Activated T-helper 2 cell treated with anti-CD3 and anti-CD28 coated beads, Interferon-gamma antibody, Interleukin-2, Interleukin-4, amounts not matched to agents 10 μg/mL and 5 μg/mL and 100 μg/mL, durations not matched to agents 14 hours and 24 hours and 36 hours (primary cell): ENCODE measurements around the gene PUSL1. TPM values are rescaled to one million over a fixed set of nuclear protein-coding genes. Genes with fewer than 3 reads are reported as not detected.

Experiments used
- DNase-seq: peaks from one replicate; pipeline ENCODE4 v3.0.0; 2021; ENCODE audit warnings: low spot score
- H3K27ac Mint-ChIP-seq: one replicate; pipeline ENCODE4 v1.8.0; 2021; ENCODE audit warnings: mixed read lengths
- H3K27me3 Mint-ChIP-seq: one replicate; pipeline ENCODE4 v1.8.0; 2021; ENCODE audit warnings: low read depth, mixed read lengths
- H3K36me3 Mint-ChIP-seq: one replicate; pipeline ENCODE4 v1.8.0; 2021; ENCODE audit warnings: low read depth, mixed read lengths
- H3K4me1 Mint-ChIP-seq: one replicate; pipeline ENCODE4 v1.8.0; 2021; ENCODE audit warnings: low read depth, mixed read lengths
- H3K4me3 Mint-ChIP-seq: one replicate; pipeline ENCODE4 v1.8.0; 2021; ENCODE audit warnings: low read depth, mild to moderate bottlenecking, moderate library complexity, mixed read lengths
- H3K9me3 Mint-ChIP-seq: one replicate; pipeline ENCODE4 v1.8.0; 2021; ENCODE audit warnings: mixed read lengths
- intact Hi-C: fragments of 100-400 bp; cut with micrococcal nuclease; formaldehyde crosslinking; loops from one replicate; pipeline ENCODE4 v1.15.1; 2023
- total RNA-seq: library from RNA; stranded (reverse); gene quantifications from 2 replicates; pipeline ENCODE4 v1.2.3, GENCODE V29; 2022

Gene PUSL1
- total RNA-seq, 1 donor from 2014 or later: 31.8 TPM

GRCh38 chr1:1329304-1330210, 21.2 kb downstream of the PUSL1 start:
- intact Hi-C loops: no loop called here
- no peak for DNase-seq
- no peak overlapping the region for H3K4me3 Mint-ChIP-seq
- H3K4me1 Mint-ChIP-seq: peaks cover 7% of the 10 kb centered on the region
- H3K27me3 Mint-ChIP-seq: no peaks in the 10 kb centered on the region
- peaks cover 8% of the 10 kb centered on the region for H3K36me3 Mint-ChIP-seq
- no peaks in the 10 kb centered on the region for H3K9me3 Mint-ChIP-seq
- no peak overlapping the region for H3K27ac Mint-ChIP-seq

GRCh38 chr1:1330366-1331067, 22.1 kb downstream of the PUSL1 start:
- intact Hi-C loops: no loop called here
- H3K27ac Mint-ChIP-seq: no peak overlapping the region
- H3K4me1 Mint-ChIP-seq: peaks cover 3% of the 10 kb centered on the region
- H3K9me3 Mint-ChIP-seq: no peaks in the 10 kb centered on the region
- H3K27me3 Mint-ChIP-seq: no peaks in the 10 kb centered on the region
- no peak for DNase-seq
- H3K36me3 Mint-ChIP-seq: peaks cover 11% of the 10 kb centered on the region
- no peak overlapping the region for H3K4me3 Mint-ChIP-seq

DNA sequence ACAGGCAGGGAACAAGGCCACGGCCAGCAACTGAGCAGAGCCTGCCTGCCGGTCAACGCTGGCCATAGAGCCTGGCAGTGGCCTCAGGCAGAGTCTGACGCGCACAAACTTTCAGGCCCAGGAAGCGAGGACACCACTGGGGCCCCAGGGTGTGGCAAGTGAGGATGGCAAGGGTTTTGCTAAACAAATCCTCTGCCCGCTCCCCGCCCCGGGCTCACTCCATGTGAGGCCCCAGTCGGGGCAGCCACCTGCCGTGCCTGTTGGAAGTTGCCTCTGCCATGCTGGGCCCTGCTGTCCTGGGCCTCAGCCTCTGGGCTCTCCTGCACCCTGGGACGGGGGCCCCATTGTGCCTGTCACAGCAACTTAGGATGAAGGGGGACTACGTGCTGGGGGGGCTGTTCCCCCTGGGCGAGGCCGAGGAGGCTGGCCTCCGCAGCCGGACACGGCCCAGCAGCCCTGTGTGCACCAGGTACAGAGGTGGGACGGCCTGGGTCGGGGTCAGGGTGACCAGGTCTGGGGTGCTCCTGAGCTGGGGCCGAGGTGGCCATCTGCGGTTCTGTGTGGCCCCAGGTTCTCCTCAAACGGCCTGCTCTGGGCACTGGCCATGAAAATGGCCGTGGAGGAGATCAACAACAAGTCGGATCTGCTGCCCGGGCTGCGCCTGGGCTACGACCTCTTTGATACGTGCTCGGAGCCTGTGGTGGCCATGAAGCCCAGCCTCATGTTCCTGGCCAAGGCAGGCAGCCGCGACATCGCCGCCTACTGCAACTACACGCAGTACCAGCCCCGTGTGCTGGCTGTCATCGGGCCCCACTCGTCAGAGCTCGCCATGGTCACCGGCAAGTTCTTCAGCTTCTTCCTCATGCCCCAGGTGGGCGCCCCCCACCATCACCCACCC, 22.9 kb downstream of the PUSL1 start, which contains the start of gene TAS1R3:
Gene TAS1R3, plus strand, starts transcription at position 213 of the 898 bp plus-strand sequence. Its CDS starts 66 bp downstream, at position 279.
- no peaks in the 10 kb centered on the region for H3K27me3 Mint-ChIP-seq
- H3K4me3 Mint-ChIP-seq: no peak within 1 kb of the TSS
- H3K9me3 Mint-ChIP-seq: no peaks in the 10 kb centered on the region
- H3K36me3 Mint-ChIP-seq: peaks cover 11% of the 10 kb centered on the region
- no peak for DNase-seq
- H3K27ac Mint-ChIP-seq: no peak within 1 kb of the TSS
- no peaks in the 10 kb centered on the region for H3K4me1 Mint-ChIP-seq
- intact Hi-C loops: no loop called here

GRCh38 chr1:1332031-1332755, 23.8 kb downstream of the PUSL1 start:
- Mint-ChIP-seq H3K27me3 (no peaks in the 10 kb centered on the region), H3K9me3 (no peaks in the 10 kb centered on the region), H3K27ac (no peak overlapping the region), H3K4me3 (no peak overlapping the region), H3K4me1 (no peaks in the 10 kb centered on the region), H3K36me3 (peaks cover 11% of the 10 kb centered on the region)
- DNase-seq: no peak
- intact Hi-C loops: no loop called here

DNA sequence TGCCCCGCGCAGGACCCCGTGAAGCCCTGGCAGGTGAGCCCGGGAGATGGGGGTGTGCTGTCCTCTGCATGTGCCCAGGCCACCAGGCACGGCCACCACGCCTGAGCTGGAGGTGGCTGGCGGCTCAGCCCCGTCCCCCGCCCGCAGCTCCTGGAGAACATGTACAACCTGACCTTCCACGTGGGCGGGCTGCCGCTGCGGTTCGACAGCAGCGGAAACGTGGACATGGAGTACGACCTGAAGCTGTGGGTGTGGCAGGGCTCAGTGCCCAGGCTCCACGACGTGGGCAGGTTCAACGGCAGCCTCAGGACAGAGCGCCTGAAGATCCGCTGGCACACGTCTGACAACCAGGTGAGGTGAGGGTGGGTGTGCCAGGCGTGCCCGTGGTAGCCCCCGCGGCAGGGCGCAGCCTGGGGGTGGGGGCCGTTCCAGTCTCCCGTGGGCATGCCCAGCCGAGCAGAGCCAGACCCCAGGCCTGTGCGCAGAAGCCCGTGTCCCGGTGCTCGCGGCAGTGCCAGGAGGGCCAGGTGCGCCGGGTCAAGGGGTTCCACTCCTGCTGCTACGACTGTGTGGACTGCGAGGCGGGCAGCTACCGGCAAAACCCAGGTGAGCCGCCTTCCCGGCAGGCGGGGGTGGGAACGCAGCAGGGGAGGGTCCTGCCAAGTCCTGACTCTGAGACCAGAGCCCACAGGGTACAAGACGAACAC, 24.5 kb downstream of the PUSL1 start:
- Mint-ChIP-seq H3K4me3 (no peak overlapping the region), H3K36me3 (peaks cover 8% of the 10 kb centered on the region), H3K9me3 (no peaks in the 10 kb centered on the region), H3K27me3 (no peaks in the 10 kb centered on the region), H3K4me1 (no peaks in the 10 kb centered on the region), H3K27ac (no peak overlapping the region)
- DNase-seq: no peak
- intact Hi-C loops: no loop called here

- Mint-ChIP-seq H3K27me3 (no peaks in the 10 kb centered on the region), H3K4me1 (no peaks in the 10 kb centered on the region), H3K36me3 (peaks cover 14% of the 10 kb centered on the region), H3K27ac (no peak overlapping the region), H3K4me3 (no peak overlapping the region), H3K9me3 (no peaks in the 10 kb centered on the region)
- no peak for DNase-seq
- intact Hi-C loops: no loop called here
These were observed 25.3 kb downstream of the PUSL1 start for GRCh38 chr1:1333551-1334241.

- Mint-ChIP-seq H3K27ac (no peak overlapping the region), H3K36me3 (peaks cover 16% of the 10 kb centered on the region), H3K9me3 (no peaks in the 10 kb centered on the region), H3K4me1 (no peaks in the 10 kb centered on the region), H3K4me3 (no peak overlapping the region), H3K27me3 (no peaks in the 10 kb centered on the region)
- no peak for DNase-seq
- intact Hi-C loops: no loop called here
These were observed 26.4 kb downstream of the PUSL1 start for GRCh38 chr1:1334835-1335234.

- intact Hi-C loops: no loop called here
- Mint-ChIP-seq H3K27me3 (no peaks in the 10 kb centered on the region), H3K4me3 (no peak overlapping the region), H3K36me3 (peaks cover 14% of the 10 kb centered on the region), H3K4me1 (no peaks in the 10 kb centered on the region), H3K9me3 (no peaks in the 10 kb centered on the region), H3K27ac (no peak overlapping the region)
- DNase-seq: no peak
These were observed 26.9 kb downstream of the PUSL1 start for GRCh38 chr1:1335283-1335682.

DNA sequence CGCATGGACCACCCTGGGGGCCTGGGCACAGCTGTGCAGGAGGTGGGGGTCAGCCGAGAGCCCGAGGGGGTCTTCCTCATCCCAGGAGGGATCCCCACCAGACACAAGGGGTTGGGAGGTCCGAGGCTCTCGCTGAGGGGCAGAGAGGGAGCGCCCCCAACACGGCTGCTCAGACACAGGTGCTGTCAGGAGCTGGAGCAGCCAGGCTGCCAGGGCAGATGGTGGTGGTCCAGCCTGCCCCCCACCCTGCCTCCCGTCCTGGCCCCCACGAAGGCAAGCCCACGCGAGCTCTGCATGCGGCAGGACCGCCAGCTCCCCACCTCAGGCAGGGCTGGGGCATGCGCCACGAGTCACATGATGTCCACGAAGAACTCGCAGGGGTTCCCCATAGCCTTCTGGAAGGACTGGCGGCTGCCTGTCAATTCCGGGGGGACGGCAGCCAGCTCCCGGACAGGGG, 27.4 kb downstream of the PUSL1 start:
- Mint-ChIP-seq H3K36me3 (peaks cover 19% of the 10 kb centered on the region), H3K9me3 (no peaks in the 10 kb centered on the region), H3K4me1 (no peaks in the 10 kb centered on the region), H3K27ac (no peak overlapping the region), H3K27me3 (no peaks in the 10 kb centered on the region), H3K4me3 (no peak overlapping the region)
- intact Hi-C loops: no loop called here
- DNase-seq: no peak

- Mint-ChIP-seq H3K27ac (no peak overlapping the region), H3K4me1 (no peaks in the 10 kb centered on the region), H3K9me3 (no peaks in the 10 kb centered on the region), H3K36me3 (peaks cover 25% of the 10 kb centered on the region), H3K4me3 (no peak overlapping the region), H3K27me3 (no peaks in the 10 kb centered on the region)
- DNase-seq: no peak
- intact Hi-C loops: no loop called here
These were observed 28.0 kb downstream of the PUSL1 start for GRCh38 chr1:1336446-1336845.
